Pancreas (tissue), 10 donors: ENCODE measurements around the gene ZNF18. TPM values are rescaled to one million over a fixed set of nuclear protein-coding genes. Genes with fewer than 3 reads are reported as not detected.

Experiments used
- ATAC-seq, 4 donors: fragments of 200-7000 bp; cut with Tn5 transposase; one replicate each; pipeline versions ENCODE4 v1.8.0 to v1.9.1; 2020; ENCODE audit warnings: mild to moderate bottlenecking in 4 of 4, moderate library complexity in 4 of 4
- DNase-seq, 6 donors: peaks; one replicate each; pipeline ENCODE4 v3.0.0-alpha.2; 2020
- FAIRE-seq: peaks from 2 replicates; lab custom pipeline; 2012; peaks lifted over from hg19 to GRCh38; lab: Jason Lieb, UNC
- H3K27ac ChIP-seq, 4 donors: fragments of 200-600 bp; sonication (generic); 1 replicate in 3 of 4; 2 replicates in 1 of 4; pipeline versions ENCODE4 v1.5.0 to v1.8.0; 2020
- H3K27me3 ChIP-seq, 4 donors: fragments of 200-600 bp; one replicate each; pipeline ENCODE4 v1.8.0; 2021
- H3K36me3 ChIP-seq, 3 donors: fragments of 200-600 bp; sonication (generic) in 1 of 3; one replicate each; pipeline versions ENCODE4 v1.5.0 to v1.8.0; 2020 to 2021
- H3K4me1 ChIP-seq, 3 donors: fragments of 200-600 bp; one replicate each; pipeline ENCODE4 v1.8.0; 2021
- H3K4me3 ChIP-seq, 4 donors: fragments of 200-600 bp; sonication (generic) in 2 of 4; one replicate each; pipeline versions ENCODE4 v1.5.0 to v1.8.0; 2020 to 2021
- H3K9me3 ChIP-seq, 4 donors: fragments of 200-600 bp; one replicate each; pipeline ENCODE4 v1.8.0; 2021
- CTCF ChIP-seq, 4 donors: fragments of 200-600 bp; sonication (generic) in 3 of 4; IDR thresholded peaks; one replicate each; pipeline versions ENCODE4 v1.5.0 to v1.8.0; 2021; ENCODE audit warnings: antibody characterized with exemption in 4 of 4
- WGBS, 2 donors: extraction: QIAGEN DNeasy Blood & Tissue Kit; methylation state at CpG; one replicate each; pipeline ENCODE4 v1.1.7; 2013; 5-methylcytosine and 5-hydroxymethylcytosine counted together
- intact Hi-C, 3 donors: fragments of 100-400 bp; cut with DNase I; formaldehyde crosslinking; loops; one replicate each; pipeline versions ENCODE4 v1.11.1 to v1.14.2; 2022
- polyA plus RNA-seq, 2 donors: library from polyadenylated mRNA; stranded (reverse); fragments of 200-250 nt; gene quantifications; one replicate each; pipeline ENCODE4 v1.2.3, GENCODE V29; 2013
- total RNA-seq, 6 donors: library from RNA; stranded (reverse); fragmentation: NEBNext Ultra II Directional in 4 of 6; extraction: Animal tissue kit (Norgen Biotek cat#: 25700) in 4 of 6; gene quantifications; one replicate each; pipeline versions ENCODE4 v1.2.1 to v1.2.4, GENCODE V29; 2021 to 2023
- donor health status: healthy with polysubstance abuse.
- donor health status: DM: no; HTN: no; CAD: no; lungs with moderate emphysema.
- donor health status: DM: no; HTN: no; CAD: no.
- donor health status: control.
- donor health status: control.
- donor health status: Bipolar disorder and iron deficiency.
- donor health status: DM: yes; HTN: yes; CAD: no.
- donor health status: DM: no; HTN: no; CAD: no.
- donor health status: DM: no; HTN: no; CAD: no.
- donor health status: DM: yes; HTN: yes; CAD: no.

Gene ZNF18
- total and polyA plus RNA-seq, 8 donors: 2.1 to 7.0 (median 3.3) TPM

GRCh38 chr17:11935734-11936406 lies 61.4 kb downstream of the ZNF18 start:
- ATAC-seq: no peak
- FAIRE-seq: no peak
- H3K4me3 ChIP-seq: no peak overlapping the region
- peak; percentile 37 to 53 (median 46) for TF ChIP-seq CTCF (IDR thresholded peaks at IDR 0.05)
- H3K27me3 ChIP-seq: no peaks in the 10 kb centered on the region
- no peaks in the 10 kb centered on the region for H3K4me1 ChIP-seq
- peak in 1 of 6 donors; percentile 21 for DNase-seq
- intact Hi-C loops: no loop called here
- H3K27ac ChIP-seq: no peak overlapping the region
- H3K9me3 ChIP-seq: no peaks in the 10 kb centered on the region
- WGBS, 2 donors: 38 to 43% methylated on average over 14 of the region's 14 CpGs
- H3K36me3 ChIP-seq: no peaks in the 10 kb centered on the region

DNA sequence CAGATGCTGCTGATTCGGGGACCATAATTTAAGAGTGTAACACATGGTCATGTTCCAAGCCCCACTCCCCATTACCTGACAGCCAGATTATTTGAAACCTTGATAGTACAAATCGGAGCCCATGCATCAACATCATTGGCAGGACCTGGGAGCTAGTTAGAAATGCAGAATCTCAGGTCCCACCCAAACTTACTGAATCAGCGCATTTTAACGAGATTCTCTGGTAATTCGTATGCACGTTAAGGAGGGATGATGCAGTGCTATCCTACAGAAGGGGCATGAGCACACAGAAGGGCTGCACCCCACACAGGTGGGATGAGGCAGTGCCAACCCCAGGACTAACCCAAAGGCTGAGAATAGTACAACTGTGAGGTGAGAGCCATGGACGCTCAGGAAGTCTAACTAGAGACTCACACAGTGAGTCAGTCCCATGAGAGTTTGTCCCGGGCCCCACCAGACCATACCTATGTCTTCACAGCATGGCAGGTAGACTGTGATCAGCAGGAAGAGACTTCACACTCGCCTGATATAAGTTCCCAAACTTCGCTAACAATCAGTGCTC lies 64.9 kb downstream of the ZNF18 start:
- no peak for TF ChIP-seq CTCF (IDR thresholded peaks at IDR 0.05)
- ATAC-seq (no peak), FAIRE-seq (no peak), DNase-seq (no peak)
- intact Hi-C loops: no loop called here
- no peaks in the 10 kb centered on the region for H3K36me3 ChIP-seq
- WGBS, 2 donors: 76 to 86% methylated on average over 10 of the region's 10 CpGs
- no peak overlapping the region for H3K27ac ChIP-seq
- H3K27me3 ChIP-seq: no peaks in the 10 kb centered on the region
- H3K9me3 ChIP-seq: no peaks in the 10 kb centered on the region
- H3K4me3 ChIP-seq: no peak overlapping the region
- no peaks in the 10 kb centered on the region for H3K4me1 ChIP-seq

DNA sequence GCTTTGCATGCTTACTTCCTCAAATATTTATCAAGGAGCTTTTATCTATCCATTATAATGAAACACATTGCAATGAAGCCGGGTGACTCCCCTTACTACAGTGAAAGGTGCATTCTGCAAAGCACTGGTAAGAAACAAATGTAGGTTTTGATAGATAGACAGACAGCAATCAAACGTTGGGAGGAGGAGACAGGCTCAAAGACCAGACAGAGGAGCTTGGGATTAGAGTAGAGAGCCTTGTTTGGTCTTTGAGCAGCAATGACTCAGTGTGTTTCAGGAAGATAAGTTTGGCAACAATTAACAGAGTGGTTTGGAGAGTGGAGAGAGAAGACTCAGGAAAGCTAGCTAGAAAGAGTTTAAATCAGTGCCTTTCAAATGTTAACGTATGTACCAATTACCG lies 68.8 kb downstream of the ZNF18 start:
- FAIRE-seq (no peak), DNase-seq (no peak), ATAC-seq (no peak)
- WGBS, 2 donors: 36 to 38% methylated on average over 4 of the region's 4 CpGs
- Histone ChIP-seq H3K36me3 (no peaks in the 10 kb centered on the region), H3K9me3 (no peaks in the 10 kb centered on the region), H3K4me1 (no peaks in the 10 kb centered on the region), H3K27ac (no peak overlapping the region), H3K4me3 (no peak overlapping the region), H3K27me3 (no peaks in the 10 kb centered on the region)
- no peak for TF ChIP-seq CTCF (IDR thresholded peaks at IDR 0.05)
- intact Hi-C loops: no loop called here

Other genes with a start within 250 kb of the ZNF18 start
- gene MAP2K4, start 23.4 kb upstream of the ZNF18 start, total RNA-seq: 10 to 100 TPM; 11.5 to 20.4 (median 14.3) TPM
- gene MAP2K4, start 23.4 kb upstream of the ZNF18 start, polyA plus RNA-seq: 10 to 100 TPM in 1 of 2 donors, 1 to 10 TPM in 1; 4.9 to 10.7 TPM